Parathyroid adenoma (tissue), 2 donors: ENCODE data around the gene TMOD4.
A peak's percentile ranks its signal among the peaks of the same experiment; 100 is the strongest.

Source experiments
- H2AFZ ChIP-seq: fragments of 300-600 bp; sonication (generic); one replicate; pipeline ENCODE4 v1.7.0; 2017; ENCODE audit warnings: antibody characterized with exemption, mild to moderate bottlenecking
- H3K27ac ChIP-seq: fragments of 300-600 bp; sonication (generic); one replicate; pipeline ENCODE4 v1.7.0; 2017
- H3K27me3 ChIP-seq: fragments of 300-600 bp; sonication (generic); one replicate; pipeline ENCODE4 v1.7.0; 2017; ENCODE audit warnings: low read length; ENCODE audit not compliant: control insufficient read depth, insufficient read depth
- H3K36me3 ChIP-seq: fragments of 300-600 bp; sonication (generic); one replicate; pipeline ENCODE4 v1.7.0; 2017; ENCODE audit warnings: low read length; ENCODE audit not compliant: control insufficient read depth, insufficient read depth
- H3K4me1 ChIP-seq: fragments of 300-600 bp; sonication (generic); one replicate; pipeline ENCODE4 v1.7.0; 2017; ENCODE audit warnings: control low read depth
- H3K4me2 ChIP-seq: fragments of 300-600 bp; sonication (generic); one replicate; pipeline ENCODE4 v1.7.0; 2017; ENCODE audit warnings: low read length
- H3K4me3 ChIP-seq: fragments of 300-600 bp; sonication (generic); one replicate; pipeline ENCODE4 v1.7.0; 2017; ENCODE audit warnings: low read depth, low read length
- H3K79me2 ChIP-seq: fragments of 300-600 bp; sonication (generic); one replicate; pipeline ENCODE4 v1.7.0; 2017; ENCODE audit warnings: control low read depth
- H3K9ac ChIP-seq: fragments of 300-600 bp; sonication (generic); one replicate; pipeline ENCODE4 v1.7.0; 2017; ENCODE audit warnings: mild to moderate bottlenecking
- H3K9me3 ChIP-seq: fragments of 300-600 bp; sonication (generic); one replicate; pipeline ENCODE4 v1.7.0; 2017; ENCODE audit warnings: low read length; ENCODE audit not compliant: control insufficient read depth
- CTCF ChIP-seq: fragments of 300-600 bp; sonication (generic); IDR thresholded peaks from one replicate; pipeline ENCODE4 v1.7.0; 2017; ENCODE audit warnings: antibody characterized with exemption, mild to moderate bottlenecking
- donor health status: primary hyperparathyroidism.

TMOD4 gene

GRCh38 chr1:151144474-151145303 is 31.1 kb downstream of the TMOD4 start:
- Histone ChIP-seq H2AFZ (no peak overlapping the region), H3K27ac (no peak overlapping the region), H3K36me3 (no peaks in the 10 kb centered on the region), H3K79me2 (no peaks in the 10 kb centered on the region), H3K9ac (no peak overlapping the region), H3K9me3 (no peaks in the 10 kb centered on the region), H3K4me1 (no peaks in the 10 kb centered on the region), H3K4me2 (no peak overlapping the region), H3K27me3 (no peaks in the 10 kb centered on the region), H3K4me3 (peak overlapping the region; percentile 61)
- TF ChIP-seq CTCF, result no peak

- Histone ChIP-seq H3K4me3 (no peak overlapping the region), H3K4me2 (no peak overlapping the region), H3K4me1 (no peaks in the 10 kb centered on the region), H2AFZ (no peak overlapping the region), H3K27me3 (no peaks in the 10 kb centered on the region), H3K79me2 (no peaks in the 10 kb centered on the region), H3K9me3 (no peaks in the 10 kb centered on the region), H3K9ac (no peak overlapping the region), H3K27ac (no peak overlapping the region), H3K36me3 (no peaks in the 10 kb centered on the region)
- TF ChIP-seq CTCF, result no peak
These were observed 31.8 kb downstream of the TMOD4 start for GRCh38 chr1:151143986-151144385.

GRCh38 chr1:151143057-151143435 is 32.7 kb downstream of the TMOD4 start:
- no peak overlapping the region for H3K27ac ChIP-seq
- H3K9ac ChIP-seq, result no peak overlapping the region
- H3K4me3 ChIP-seq, result no peak overlapping the region
- no peaks in the 10 kb centered on the region for H3K4me1 ChIP-seq
- H3K9me3 ChIP-seq, result no peaks in the 10 kb centered on the region
- no peak for TF ChIP-seq CTCF
- no peaks in the 10 kb centered on the region for H3K36me3 ChIP-seq
- no peaks in the 10 kb centered on the region for H3K27me3 ChIP-seq
- H3K4me2 ChIP-seq, result no peak overlapping the region
- H2AFZ ChIP-seq, result no peak overlapping the region
- H3K79me2 ChIP-seq, result no peaks in the 10 kb centered on the region

- H3K27me3 ChIP-seq, result no peaks in the 10 kb centered on the region
- H3K4me1 ChIP-seq, result no peaks in the 10 kb centered on the region
- no peak overlapping the region for H3K27ac ChIP-seq
- no peaks in the 10 kb centered on the region for H3K79me2 ChIP-seq
- no peak overlapping the region for H2AFZ ChIP-seq
- no peak for TF ChIP-seq CTCF
- no peaks in the 10 kb centered on the region for H3K36me3 ChIP-seq
- no peak overlapping the region for H3K9ac ChIP-seq
- H3K4me2 ChIP-seq, result no peak overlapping the region
- no peak overlapping the region for H3K4me3 ChIP-seq
- no peaks in the 10 kb centered on the region for H3K9me3 ChIP-seq
These were observed 33.2 kb downstream of the TMOD4 start for GRCh38 chr1:151142411-151143056.
